ENCODE data around the gene FEM1B.

Gene FEM1B

DNA sequence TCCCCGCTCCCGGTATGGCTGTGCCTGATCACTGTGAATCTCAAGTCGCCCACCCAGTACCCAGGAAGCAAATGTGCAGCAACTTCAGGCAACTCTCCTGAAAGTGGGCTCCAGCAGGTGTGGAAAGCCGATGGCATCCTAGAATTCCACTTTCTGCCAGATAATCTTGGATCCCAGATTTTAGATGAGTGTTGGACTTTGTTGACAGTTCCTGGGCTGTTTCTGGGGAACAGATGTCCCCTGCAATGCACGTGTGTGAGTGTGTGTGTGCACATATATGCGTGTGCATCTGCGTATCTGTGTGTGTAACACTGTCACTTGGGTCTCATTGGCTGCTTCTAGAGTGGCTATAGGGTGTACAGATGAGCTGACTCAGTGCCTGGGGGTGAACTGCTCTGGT lies 59.0 kb downstream of the FEM1B start:
- H3K9me3 ChIP-seq, result no peaks in the 10 kb centered on the region
- no peaks in the 10 kb centered on the region for H3K36me3 ChIP-seq (replicated peaks)
- no peak for DNase-seq (ENCODE audit: low spot score in 2 of 2)
- H3K4me3 ChIP-seq, result no peak overlapping the region
- H3K27me3 ChIP-seq (ENCODE audit: low read depth), result peaks cover 23% of the 10 kb centered on the region
- in situ Hi-C loops (cut with MboI; ENCODE audit: low sequenced_read_pairs), result no loop called here
- H3K4me1 ChIP-seq, result no peaks in the 10 kb centered on the region

DNA sequence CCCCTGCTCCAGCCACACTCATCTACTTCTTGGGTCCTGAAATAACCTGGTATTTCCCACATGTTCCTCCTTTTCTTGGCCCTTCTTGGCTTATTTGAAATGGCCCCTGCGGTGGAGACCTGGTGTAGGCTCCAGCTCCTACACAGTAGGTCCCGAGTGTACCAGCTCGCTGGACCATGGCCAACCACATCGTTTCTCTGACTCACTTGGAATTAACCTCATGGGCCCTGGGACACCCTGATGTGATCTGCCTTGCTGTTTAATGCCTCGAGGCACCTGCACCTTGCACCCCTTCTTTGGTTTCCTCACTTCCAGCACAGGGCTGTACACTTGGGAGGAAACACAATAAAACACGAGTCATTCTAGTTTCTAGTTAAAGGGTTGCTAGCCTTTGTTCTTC lies 60.3 kb downstream of the FEM1B start:
- Histone ChIP-seq H3K27me3 (ENCODE audit: low read depth) (peaks cover 14% of the 10 kb centered on the region; the same call in 1 of the 2 replicates), H3K36me3 (replicated peaks) (no peaks in the 10 kb centered on the region), H3K4me3 (no peak overlapping the region), H3K4me1 (no peaks in the 10 kb centered on the region), H3K9me3 (no peaks in the 10 kb centered on the region)
- in situ Hi-C loops (cut with MboI; ENCODE audit: low sequenced_read_pairs), result no loop called here
- no peak for DNase-seq (ENCODE audit: low spot score in 2 of 2)

- H3K9me3 ChIP-seq, result no peaks in the 10 kb centered on the region
- no peaks in the 10 kb centered on the region for H3K4me1 ChIP-seq
- no peak overlapping the region for H3K4me3 ChIP-seq
- H3K36me3 ChIP-seq (replicated peaks), result no peaks in the 10 kb centered on the region
- no peak for DNase-seq (ENCODE audit: low spot score in 2 of 2)
- in situ Hi-C loops (cut with MboI; ENCODE audit: low sequenced_read_pairs), result no loop called here
- peaks cover 11% of the 10 kb centered on the region; the same call in 1 of the 2 replicates for H3K27me3 ChIP-seq (ENCODE audit: low read depth)
Measured at GRCh38 chr15:68339481-68339880, 61.9 kb downstream of the FEM1B start.

DNA sequence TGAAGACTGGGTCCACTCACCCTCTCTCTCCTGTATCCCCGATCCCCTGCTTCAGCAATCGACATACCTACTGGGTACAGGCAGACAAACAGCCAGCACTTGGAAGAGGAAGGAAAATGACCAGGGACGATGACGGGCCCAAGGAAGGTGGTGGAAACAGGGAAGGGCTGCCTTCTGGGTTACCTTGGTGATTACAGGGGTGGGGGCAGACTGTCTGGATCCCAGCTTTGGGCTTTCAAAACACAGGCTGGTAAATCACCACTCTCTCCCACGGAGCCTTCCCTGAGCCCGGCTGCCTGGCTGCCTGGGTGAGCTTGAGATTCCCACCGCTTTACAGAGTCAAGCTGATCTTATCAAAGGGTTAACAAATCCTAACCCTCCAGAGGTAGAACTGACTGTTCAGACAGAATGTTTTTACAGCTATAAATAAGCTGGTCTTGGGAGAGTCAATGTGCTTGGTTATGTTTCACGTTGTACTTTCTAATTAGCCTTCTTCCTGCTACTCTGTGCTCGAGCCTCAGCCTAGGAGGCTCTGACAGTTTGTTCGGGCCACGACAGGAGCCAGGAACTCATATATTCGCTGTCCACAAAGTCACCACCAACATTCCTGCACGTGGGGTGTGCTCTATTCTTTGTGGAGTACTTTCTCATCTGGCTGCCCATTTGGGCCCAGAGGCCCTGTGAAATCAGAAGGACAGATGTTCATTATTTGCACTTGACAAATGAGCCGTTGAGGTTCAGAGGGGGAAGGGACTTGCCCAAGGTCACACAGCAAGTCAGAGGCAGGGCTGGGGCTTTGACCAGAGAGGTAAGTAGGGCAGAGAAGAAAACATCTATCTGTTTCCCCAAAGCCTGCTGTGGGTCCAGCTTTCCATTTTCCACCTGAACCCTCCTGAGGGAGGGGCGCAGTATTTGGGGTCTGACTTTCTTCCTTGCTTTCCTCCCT lies 63.5 kb downstream of the FEM1B start:
- no peaks in the 10 kb centered on the region for H3K9me3 ChIP-seq
- H3K27me3 ChIP-seq (ENCODE audit: low read depth), result peaks cover 7% of the 10 kb centered on the region; the same call in 1 of the 2 replicates
- H3K4me1 ChIP-seq, result no peaks in the 10 kb centered on the region
- DNase-seq (ENCODE audit: low spot score in 2 of 2), result no peak
- no peak overlapping the region for H3K4me3 ChIP-seq
- in situ Hi-C loops (cut with MboI; ENCODE audit: low sequenced_read_pairs), result no loop called here
- H3K36me3 ChIP-seq (replicated peaks), result no peaks in the 10 kb centered on the region

DNA sequence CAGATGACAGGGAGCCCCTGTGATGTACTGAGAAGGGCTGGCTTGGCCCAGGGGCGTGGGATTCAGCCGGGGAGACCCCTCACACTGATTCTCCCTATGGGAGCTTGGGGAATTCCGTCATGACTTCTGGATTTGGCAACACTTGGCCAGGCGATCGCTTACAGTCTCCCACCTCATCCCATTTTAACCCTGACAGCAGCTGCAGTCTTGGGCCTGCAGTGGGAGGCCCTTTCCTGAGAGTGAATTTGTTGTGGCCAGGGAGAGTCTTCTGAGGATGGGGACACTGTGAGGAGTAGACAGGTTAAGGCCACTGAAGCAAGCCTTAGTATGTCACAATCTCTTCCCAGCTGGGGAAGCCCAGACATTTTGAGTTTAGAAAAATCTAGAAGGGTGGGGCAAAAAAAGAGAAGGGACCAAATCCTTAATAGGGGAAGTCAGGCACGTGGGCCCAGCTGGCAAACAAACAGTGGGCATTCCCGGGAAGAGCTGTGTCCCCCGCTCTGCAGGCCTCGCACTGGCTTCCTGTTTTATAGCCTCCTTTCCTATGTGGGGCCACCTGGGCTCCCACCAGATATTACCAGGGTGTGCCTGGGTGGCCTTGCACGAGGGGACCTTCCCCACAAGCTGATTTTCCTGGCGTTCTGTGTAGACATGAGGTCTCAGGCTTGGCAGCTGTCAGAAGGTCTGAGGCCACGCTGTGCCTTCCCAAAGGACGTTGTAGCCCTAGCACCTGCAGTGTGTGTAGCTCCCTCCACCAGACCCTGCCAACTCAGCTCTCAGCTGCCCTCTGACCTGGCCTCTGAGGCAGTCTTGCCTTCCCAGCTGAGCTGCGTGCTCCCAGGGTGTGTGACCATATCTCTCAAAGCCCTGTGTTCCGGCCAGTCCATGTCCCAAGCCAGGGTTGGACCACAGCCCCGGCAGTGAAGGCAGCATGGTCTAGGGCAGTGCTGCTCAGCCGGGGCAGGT lies 64.5 kb downstream of the FEM1B start:
- Histone ChIP-seq H3K9me3 (no peaks in the 10 kb centered on the region), H3K27me3 (ENCODE audit: low read depth) (peaks cover 9% of the 10 kb centered on the region; the same call in 1 of the 2 replicates), H3K4me3 (no peak overlapping the region), H3K4me1 (no peaks in the 10 kb centered on the region), H3K36me3 (replicated peaks) (no peaks in the 10 kb centered on the region)
- in situ Hi-C loops (cut with MboI; ENCODE audit: low sequenced_read_pairs), result no loop called here
- no peak for DNase-seq (ENCODE audit: low spot score in 2 of 2)

DNA sequence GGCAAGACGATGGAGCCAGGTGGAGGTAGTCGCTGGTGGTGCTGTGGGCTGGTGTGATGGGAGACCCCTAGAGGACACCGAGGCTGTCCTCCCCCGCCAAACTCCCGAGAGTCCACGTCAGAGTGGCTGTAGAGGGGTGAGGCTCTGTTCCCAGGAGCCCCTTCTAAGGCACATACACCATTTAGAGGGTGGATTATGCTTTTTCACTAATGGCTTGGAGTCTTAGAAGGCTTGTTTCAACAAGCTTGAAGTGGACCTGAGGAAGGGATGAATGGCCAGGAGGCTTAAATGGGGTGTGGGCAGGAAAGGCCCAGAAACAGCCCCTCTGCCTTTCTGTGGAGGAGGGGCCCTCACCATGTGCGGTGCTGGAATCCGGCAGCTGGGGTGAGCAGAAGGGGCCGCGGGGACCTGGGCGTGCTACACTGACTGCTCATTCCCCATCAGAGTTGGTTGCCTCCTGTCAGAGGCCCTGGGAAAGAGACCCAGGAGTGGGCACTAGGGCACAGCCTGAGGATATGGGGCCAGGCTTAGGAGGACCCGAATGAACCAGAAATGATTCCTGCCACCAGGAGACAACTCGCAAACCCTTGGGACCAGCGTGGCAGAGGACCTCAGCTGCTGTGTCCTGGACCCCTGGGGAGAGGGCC lies 66.2 kb downstream of the FEM1B start:
- Histone ChIP-seq H3K9me3 (no peaks in the 10 kb centered on the region), H3K4me1 (no peaks in the 10 kb centered on the region), H3K27me3 (ENCODE audit: low read depth) (peaks cover 13% of the 10 kb centered on the region; the same call in 1 of the 2 replicates), H3K4me3 (no peak overlapping the region), H3K36me3 (replicated peaks) (no peaks in the 10 kb centered on the region)
- DNase-seq (ENCODE audit: low spot score in 2 of 2), result no peak
- in situ Hi-C loops (cut with MboI; ENCODE audit: low sequenced_read_pairs), result no loop called here

- peaks cover 7% of the 10 kb centered on the region; the same call in 1 of the 2 replicates for H3K27me3 ChIP-seq (ENCODE audit: low read depth)
- in situ Hi-C loops (cut with MboI; ENCODE audit: low sequenced_read_pairs), result no loop called here
- no peak overlapping the region for H3K4me3 ChIP-seq
- no peaks in the 10 kb centered on the region for H3K36me3 ChIP-seq (replicated peaks)
- H3K9me3 ChIP-seq, result no peaks in the 10 kb centered on the region
- DNase-seq (ENCODE audit: low spot score in 2 of 2), result no peak
- H3K4me1 ChIP-seq, result no peaks in the 10 kb centered on the region
Measured at GRCh38 chr15:68344600-68344999, 67.1 kb downstream of the FEM1B start.

Data from HAP-1 (cell line).